SKM-1 treated with dmso at 0.1 percent for 144 hours (cell line): ENCODE measurements around the gene CYP8B1.

Experiments
- DNase-seq: peaks from one replicate; lab custom pipeline; 2025; ENCODE audit not compliant: unreplicated experiment; lab: John Stamatoyannopoulos, UW

Gene CYP8B1, protein sequence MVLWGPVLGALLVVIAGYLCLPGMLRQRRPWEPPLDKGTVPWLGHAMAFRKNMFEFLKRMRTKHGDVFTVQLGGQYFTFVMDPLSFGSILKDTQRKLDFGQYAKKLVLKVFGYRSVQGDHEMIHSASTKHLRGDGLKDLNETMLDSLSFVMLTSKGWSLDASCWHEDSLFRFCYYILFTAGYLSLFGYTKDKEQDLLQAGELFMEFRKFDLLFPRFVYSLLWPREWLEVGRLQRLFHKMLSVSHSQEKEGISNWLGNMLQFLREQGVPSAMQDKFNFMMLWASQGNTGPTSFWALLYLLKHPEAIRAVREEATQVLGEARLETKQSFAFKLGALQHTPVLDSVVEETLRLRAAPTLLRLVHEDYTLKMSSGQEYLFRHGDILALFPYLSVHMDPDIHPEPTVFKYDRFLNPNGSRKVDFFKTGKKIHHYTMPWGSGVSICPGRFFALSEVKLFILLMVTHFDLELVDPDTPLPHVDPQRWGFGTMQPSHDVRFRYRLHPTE

DNA sequence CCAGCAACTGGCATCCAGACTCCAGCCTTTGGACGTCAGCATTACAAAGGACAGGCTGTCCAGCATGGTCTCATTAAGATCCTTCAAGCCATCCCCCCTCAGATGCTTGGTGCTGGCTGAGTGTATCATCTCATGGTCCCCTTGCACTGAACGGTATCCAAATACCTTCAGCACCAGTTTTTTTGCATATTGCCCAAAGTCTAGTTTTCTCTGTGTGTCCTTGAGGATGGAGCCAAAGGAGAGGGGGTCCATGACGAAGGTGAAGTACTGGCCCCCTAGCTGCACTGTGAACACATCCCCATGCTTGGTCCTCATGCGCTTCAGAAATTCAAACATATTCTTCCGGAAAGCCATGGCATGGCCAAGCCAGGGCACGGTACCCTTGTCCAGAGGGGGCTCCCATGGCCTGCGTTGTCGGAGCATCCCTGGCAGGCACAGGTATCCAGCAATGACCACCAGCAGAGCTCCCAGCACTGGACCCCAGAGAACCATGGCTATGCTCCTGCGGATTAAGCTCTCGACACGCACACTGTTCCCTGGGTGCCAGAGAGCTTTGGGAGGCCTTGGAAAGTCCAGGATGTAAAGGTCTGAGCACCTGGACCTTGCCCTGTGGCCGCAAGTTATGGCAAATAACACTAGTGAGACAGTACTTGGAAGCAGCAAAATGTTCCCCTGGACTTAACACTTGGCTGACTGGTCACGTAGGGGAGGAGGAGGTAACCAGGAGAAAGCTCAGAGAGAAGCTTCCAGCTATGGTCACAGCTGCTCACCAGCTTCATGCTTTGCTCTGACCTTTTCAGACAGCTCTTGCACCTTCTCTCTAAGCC, at the start of gene CYP8B1:
Gene CYP8B1 (minus strand): TSS at position 555 of the 827 bp plus-strand sequence. CDS start 63 bp downstream, at position 492.
- DNase-seq = no peak

DNA sequence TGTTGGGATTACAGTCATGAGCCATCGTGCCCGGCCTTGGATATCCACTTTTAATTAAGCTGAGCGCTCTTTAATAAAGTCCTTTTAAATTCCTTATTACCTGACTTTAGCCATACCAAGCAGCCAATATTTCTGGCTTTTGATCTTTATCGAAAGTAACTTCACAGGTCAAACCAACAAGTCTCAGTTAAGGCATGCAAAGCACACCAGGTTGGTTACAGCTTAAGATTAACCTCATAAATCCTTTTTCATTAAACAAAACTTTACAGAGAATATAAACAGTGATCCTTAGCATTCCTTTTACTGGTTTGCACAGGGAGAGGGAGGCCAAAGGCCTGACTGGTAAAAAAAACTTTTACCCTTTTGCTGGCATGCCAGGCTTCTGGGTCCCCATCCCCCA, 47.9 kb upstream of the CYP8B1 start:
- no peak for DNase-seq

DNA sequence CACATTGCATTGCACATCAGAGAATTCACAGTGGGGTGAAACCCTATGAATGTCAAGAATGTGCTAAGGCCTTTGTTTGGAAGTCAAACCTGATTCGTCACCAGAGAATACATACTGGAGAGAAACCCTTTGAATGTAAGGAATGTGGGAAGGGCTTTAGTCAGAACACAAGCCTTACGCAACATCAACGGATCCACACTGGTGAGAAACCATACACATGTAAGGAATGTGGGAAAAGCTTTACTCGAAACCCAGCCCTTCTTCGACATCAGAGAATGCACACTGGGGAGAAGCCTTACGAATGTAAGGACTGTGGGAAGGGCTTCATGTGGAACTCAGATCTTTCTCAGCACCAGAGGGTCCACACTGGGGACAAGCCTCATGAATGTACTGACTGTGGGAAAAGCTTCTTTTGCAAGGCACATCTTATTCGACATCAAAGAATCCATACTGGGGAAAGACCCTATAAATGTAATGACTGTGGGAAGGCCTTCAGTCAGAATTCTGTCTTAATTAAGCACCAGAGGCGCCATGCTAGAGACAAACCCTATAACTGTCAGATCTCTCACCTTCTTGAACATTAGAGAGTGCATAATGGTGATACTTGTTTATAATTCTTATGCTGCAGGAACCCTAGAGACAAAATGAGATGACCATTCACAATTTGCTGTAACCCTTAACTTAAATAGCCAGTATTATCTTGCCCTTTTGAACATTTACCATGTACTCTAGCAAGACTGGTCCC, 39.3 kb upstream of the CYP8B1 start:
- DNase-seq = no peak

DNA sequence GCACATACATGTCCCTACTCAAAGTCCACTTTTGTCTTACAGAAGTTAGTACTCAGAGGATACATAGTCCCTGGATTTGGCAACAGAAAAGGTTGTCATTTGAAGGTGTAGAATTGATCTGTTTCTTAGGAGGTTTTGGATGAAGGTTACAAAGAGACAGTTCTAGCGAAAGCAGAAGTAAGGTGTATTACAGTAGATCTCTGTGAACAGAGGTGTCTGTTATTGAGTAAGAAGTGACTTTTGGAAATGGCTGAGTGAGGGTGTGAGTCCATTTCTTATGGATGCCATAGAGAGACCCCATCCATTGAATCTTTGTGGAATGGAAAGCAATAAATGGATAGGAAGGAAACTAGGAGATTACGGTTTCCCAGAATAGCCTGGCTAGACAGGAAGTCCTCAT, 35.9 kb upstream of the CYP8B1 start:
- DNase-seq = no peak

DNA sequence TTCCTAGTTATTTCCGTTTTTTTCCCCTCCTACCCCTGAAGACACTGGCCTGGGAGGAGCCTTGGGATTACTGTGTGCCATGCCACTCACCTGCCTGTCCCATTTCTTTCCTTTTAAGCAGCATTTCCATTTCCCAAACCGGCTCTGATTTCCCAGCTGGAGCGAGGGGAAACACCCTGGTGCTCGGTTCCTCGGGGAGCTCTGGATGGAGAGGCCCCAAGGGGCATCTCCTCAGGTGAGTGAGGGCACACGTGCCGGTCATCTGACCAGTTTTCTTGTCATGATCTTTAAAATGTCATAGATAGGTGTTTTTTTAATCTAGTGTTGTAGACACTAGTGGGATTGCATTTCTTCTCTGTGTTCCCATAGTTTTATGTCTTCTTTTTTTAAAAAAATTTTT, 33.0 kb upstream of the CYP8B1 start:
- DNase-seq = no peak

DNA sequence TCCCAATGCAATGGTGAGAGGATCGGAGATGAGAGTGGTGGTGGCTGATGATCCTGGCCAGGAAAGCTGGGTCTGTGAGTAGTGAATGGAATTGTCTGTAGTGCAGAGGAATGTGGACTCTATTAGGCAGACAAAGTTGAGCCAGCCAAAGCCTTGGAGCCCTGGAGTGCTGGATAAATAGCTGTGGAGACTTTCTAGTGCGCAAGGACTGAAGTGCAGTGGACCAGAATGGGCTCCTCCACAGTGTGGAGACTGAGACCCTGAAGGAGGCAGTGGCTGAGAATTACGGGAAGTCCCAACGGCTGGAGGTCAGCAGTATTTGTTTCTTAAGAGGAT, 31.1 kb upstream of the CYP8B1 start:
- DNase-seq = no peak

DNA sequence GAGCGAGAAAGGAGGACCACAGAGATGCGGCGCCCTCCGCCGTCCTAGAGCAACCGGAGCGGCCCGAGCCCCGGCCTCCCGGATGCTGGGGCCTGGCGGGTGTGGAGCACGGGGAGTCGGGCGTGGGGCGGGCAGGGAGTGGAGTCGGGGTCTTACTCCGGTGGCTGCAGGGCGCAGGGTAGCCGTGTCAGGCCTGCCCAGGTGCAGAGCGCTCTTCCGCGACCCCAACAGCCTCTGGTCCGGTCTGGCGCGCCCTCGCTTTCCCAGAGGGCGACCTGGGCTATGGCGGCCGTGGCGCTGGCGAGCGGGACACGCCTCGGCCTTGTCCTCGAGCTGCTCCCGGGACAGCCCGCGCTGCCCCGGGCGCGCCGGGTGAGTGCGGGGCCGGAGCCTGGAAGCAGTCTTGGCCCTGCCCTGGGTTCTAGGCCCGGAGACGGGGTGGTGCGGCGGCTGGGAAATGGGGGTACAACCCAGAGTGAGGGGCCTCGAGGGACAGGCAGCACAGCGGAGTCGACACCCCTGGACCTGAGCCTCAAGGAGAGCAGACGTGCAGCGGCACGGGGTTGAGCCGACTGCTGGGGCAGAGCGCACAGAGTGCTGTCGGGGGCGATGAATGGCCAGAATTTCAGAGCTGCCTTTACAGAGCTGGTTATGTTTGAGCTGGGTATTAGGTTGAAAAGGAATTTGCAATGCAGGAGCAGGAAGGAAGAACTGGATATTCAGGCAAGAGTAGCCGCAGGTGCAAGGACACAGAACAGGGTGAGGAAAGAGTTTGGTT, 30.6 kb upstream of the CYP8B1 start, which contains the start of gene ZNF662:
Gene ZNF662 (plus strand): TSS at position 73 of the 778 bp plus-strand sequence. CDS start 1,973 bp downstream, outside the sequence.
- no peak for DNase-seq

DNA sequence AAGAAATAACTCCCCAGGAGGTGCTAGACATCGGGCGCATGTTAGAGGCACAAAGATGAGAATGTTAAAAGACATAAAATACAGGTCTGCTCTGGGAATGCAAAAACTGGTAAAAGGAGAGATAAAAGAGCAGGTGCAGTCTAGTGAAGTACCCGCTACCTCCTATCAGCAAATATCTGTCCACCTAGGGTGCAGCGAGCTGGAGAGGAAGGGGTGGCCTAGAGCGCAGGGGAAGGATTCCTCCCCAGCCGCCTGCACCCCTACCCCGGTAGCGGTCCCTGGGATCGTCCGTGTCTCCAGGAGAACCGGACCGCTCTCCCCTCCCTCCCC, 30.0 kb upstream of the CYP8B1 start:
- DNase-seq = no peak

DNA sequence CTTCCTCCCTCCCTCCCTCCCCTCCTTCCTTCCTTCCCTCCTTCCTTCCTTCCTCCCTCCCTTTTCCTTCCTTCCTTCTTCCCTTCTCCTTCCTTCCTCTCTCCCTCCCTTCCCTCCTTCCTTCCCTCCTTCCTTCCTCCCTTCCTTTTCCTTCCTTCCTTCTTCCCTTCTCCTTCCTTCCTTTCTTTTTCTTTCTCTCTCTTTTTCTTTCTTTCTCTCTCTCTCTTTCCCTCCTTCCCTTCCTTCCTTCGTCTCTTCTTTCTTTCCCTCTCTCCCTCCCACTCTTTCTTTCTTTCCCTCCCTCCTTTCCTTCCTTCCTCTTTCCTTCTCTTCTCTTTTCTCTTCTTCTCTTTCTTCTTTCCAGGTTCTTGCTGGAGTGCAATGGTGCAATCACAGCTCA, 28.4 kb upstream of the CYP8B1 start:
- DNase-seq = no peak

DNA sequence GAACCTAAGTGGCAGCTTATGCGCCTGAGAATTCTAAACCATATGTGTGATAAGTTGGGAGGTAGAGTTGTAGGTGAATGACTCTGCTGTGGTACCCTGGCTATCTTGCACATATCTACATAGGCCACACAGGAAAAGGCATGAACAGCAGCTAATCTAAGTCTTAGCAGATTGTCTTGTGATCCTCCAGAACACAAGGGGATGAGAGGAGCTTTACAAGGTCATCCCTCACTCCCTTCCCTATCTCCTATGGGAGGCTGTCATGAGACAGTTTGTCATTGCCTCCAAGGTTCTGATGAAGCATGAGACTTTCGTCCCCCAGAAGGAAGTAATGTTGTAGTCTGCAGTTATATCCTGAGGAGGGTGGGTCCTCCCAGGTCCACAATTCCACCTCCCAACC, 26.6 kb upstream of the CYP8B1 start:
- no peak for DNase-seq

DNA sequence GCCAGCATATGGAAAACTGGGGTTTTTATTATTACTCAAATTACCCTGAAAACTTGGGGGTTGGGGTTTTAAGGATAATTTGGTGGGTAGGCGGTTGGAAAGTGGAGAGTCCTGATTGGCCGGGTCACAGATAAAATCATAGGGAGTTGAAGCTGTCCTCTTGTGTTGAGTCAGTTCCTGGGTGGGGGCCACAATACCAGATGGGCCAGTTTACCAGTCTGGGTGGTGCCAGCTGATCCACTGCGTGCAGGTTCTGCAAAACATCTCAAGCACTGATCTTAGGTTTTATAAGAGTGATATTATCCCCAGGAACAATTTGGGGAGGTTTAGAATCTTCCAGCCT, 25.4 kb upstream of the CYP8B1 start:
- no peak for DNase-seq

DNA sequence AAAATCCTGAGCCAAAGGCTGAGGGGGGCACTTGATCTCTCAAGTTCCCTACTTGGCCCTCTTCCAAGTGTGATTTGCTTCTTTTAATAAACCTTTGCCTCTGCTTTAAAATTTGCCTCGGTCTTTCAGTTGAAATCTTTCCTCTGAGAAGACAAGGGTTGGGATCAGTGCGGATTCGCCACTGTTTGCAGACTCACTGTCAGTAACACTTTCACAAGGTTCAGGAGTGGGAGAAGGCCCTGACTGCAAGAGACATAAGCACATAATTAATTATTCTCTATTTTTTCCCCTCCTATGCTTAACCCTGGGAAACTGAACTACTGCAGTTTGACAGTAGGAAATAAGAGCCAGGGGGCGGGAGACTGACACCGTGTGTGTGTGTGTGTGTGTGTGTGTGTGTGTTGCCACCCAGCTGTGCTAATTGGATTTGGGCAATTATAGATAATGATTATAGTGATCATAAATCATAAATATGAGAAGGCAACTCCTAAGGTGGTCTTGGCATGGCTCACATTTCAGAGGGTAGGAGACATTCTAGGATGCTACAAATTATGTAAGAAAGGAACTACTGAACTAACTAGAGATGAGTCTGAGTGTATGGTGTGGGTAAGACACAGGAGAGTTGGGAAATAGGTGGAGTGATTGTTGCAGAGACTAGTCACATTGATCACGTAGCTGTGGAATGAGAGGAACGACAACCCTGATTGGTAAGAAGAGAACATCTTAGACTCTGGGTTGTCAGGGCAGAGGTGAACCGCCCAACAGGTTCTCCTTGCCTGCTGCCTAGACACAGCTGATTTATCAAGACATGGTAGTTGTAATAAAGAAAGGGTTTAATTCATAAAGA, 24.8 kb upstream of the CYP8B1 start:
- no peak for DNase-seq

DNA sequence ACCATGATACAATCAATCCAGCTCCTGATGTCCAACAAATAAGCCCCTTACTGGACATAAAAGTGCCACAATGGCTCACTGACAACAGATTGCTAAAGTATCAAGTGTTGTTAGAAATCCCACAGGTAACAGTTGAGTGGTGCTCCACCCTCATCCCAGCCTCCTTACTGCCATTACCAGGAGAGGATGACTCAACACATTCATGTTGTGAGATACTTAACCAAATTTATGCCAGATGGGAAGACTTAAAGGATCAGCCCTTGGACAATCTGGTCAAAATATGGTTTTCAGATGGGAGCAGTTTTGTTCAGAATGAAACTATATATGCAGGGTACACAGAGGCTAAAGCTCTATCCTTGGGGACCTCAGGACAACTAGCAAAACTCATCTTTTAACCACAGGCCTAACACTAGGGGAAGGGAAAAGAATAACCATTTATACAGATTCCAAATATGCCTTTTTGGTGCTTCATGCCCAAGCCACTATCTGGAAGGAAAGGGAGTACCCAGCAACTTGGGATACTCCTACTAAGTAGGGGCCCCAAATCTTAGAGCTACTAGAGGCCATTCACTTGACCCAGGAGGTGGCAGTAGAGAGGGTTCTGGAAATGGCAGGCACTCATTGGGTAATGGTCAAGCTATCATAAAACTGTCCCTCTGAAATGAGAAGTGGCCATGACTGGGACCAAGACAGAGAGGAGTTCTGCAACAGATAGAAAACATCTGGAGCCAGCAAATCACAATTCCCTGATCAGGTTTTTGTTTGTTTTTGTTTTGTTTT, 23.4 kb upstream of the CYP8B1 start:
- DNase-seq = no peak

DNA sequence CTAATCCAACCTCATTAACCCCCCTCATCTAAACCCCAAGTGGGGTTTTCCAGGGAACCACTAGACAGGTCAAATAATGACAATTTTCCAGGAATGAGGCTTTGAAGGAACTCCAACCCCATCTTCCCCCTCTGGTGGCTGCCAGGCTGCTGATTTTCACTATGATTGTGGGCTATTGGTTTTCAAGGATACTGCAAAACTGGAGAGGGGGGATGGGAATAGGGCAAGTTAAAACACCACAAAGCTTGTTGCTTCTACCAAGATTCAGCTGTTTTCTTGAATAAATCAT, 19.8 kb upstream of the CYP8B1 start:
- DNase-seq = no peak

DNA sequence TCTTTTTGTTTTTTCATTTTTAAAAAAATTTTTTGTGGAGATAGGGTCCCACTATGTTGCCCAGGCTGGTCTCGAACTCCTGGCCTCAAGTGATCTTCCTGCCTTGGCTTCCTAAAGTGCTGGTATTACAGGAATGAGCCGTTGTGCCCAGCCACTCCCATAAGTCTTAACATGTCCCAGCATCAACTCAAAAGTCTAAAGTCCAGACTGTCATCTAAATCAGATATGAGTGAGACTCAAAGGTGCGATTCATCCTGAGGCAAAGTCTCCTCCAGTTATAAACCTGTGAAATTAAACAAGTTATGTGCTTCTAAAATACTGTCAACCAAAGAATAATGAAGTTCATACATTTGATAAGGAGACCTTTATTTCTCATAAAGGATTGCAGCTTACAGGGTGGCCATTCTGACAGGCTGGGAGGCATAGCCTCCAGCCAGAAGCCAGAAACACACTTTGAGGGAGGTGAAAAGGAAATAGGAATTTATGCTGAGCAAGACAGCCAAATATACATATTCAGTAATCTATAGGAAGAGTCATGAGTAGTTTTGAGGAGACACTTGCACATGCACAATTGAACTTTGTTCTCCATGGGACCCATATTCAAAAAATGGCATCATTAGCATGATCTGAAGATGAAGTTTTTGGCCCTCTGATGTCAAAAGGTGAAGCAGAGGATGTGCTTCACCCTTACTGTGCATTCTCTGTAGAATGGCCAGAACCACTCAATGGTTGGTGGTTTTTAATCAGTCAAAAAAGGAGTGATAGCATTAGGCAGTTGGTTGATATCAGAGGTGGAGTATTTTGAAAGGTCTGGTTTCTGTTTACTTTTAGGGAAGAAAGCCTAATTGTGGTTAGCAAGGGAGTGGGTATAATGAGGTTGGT, 19.3 kb upstream of the CYP8B1 start:
- no peak for DNase-seq

DNA sequence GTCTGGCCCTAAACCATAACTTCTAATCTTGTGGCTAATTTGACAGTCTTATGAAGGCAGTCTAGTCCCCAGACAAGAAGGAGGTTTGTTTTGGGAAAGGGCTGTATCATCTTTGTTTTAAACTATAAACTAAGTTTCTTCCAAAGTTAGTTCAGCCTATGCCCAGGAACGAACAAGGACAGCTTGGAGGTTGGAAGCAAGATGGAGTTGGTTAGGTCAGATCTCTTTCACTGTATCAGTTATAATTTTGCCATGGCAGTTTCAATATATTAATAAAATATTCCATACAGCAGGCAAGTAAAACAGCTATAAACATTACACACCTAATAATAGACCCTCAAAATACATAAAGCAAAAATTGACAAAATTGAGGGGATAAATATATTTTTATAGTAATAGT, 17.1 kb upstream of the CYP8B1 start:
- no peak for DNase-seq

DNA sequence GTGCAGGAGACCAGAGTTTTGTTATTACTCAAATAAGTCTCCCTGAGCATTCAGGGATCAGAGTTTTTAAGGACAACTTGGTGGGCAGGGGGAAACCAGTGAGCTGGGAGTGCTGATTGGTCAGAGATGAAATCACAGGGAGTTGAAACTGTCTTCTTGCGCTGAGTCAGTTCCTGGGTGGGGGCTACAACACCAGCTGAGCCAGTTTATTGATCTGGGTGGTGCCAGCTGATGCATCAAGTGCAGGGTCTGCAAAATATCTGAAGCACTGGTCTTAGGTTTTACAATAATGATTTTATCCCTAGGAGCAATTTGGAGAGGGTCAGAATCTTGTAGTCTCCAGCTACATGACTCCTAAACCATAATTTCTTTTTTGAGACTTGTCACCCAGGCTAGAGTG, 16.5 kb upstream of the CYP8B1 start:
- no peak for DNase-seq

DNA sequence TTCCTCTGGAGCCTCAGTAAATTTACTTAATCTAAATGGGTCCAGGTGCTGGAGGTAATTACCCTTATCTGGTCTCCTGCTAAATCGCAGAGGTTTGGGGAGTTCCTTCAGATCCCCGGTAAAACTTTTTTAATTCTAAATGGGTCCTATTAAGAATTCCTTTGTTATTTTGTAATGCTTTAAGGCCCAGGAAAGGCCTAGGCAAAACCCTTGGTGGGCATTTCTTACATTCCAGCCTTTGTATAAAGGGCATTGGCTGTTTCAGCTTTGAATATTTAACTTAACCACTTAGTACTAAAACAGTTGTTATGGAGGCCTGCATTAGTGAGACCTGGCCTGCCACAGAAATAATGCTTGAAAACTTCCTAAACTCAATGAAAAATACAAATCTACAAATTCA, 15.4 kb upstream of the CYP8B1 start:
- DNase-seq = no peak

DNA sequence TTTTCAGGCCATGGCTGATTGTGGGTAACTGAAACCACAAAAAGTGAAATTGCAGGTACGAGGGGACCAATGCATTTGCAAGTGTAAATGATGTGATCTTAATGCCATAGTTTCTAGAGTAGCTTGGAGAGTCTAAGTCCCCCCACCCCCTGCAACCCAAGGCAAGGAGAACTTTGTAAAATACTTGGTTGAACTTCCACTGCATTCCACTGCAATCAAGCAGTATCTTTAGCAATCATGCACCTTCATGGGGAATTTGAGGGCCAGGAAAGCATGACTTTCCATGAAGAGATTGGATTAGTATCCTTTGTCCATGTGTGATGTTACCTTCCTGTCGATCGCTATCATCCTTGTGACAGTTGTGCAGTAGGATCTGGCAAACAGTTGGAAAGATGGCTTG, 11.4 kb upstream of the CYP8B1 start:
- DNase-seq = no peak
